K562 (cell line): ENCODE results near the gene OR14J1. TPM values are rescaled to one million over a fixed set of nuclear protein-coding genes. Genes with fewer than 3 reads are reported as not detected.

Source experiments
- ATAC-seq: fragments of 200-7000 bp; cut with Tn5 transposase; 3 replicates; pipeline ENCODE4 v1.9.1; 2020; ENCODE audit warnings: moderate library complexity
- BruUV-seq: library from RNA; stranded (reverse); fragments of 400-500 nt; replicated peaks from 2 replicates; lab custom pipeline; 2021; lab: Mats Ljungman, UMichigan
- CTCF ChIA-PET: fragments of 300-600 bp; formaldehyde crosslinking; extraction: SDS; loops from one replicate; lab custom pipeline; 2021; ENCODE audit warnings: low intra/inter-chr PET ratio; lab: Yijun Ruan, JAX
- POLR2A ChIA-PET: fragments of 300-600, 350-650 bp; sonication (Branson Sonifier 250); formaldehyde crosslinking; extraction: SDS; loops from one replicate; lab custom pipeline; 2021; ENCODE audit warnings: antibody characterized with exemption, inconsistent platforms; lab: Yijun Ruan, JAX
- DNase-seq, 4 experiments: peaks; one replicate each; pipeline versions ENCODE4 v3.0.0 to v3.0.0-alpha.2; 2011 to 2018; ENCODE audit warnings: low spot score in 3 of 4, mixed read lengths in 3 of 4; ENCODE audit errors: extremely low read depth in 1 of 4
- FAIRE-seq: peaks from 2 replicates; lab custom pipeline; 2011; peaks lifted over from hg19 to GRCh38; lab: Jason Lieb, UNC
- H2AFZ ChIP-seq: 2 replicates; pipeline ENCODE4 v1.6.0; 2011; ENCODE audit warnings: low read depth, low read length, control low read depth, inconsistent platforms
- H3K27ac ChIP-seq: fragments of 200-600 bp; 3 replicates; pipeline ENCODE4 v1.8.0; 2011; ENCODE audit warnings: low read depth, mild to moderate bottlenecking, control low read depth, inconsistent platforms, low read length, moderate library complexity, mixed read lengths; ENCODE audit errors: extremely low read depth
- H3K27me3 ChIP-seq, 2 experiments: fragments of 300-600 bp in 1 of 2; 2 replicates in 1 of 2; 3 replicates in 1 of 2; pipeline versions ENCODE4 v1.6.0 to v1.8.0; 2011; ENCODE audit warnings: inconsistent platforms in 2 of 2, low read length in 2 of 2, mild to moderate bottlenecking in 1 of 2, mixed read lengths in 1 of 2, moderate library complexity in 1 of 2; ENCODE audit not compliant: control insufficient read depth in 2 of 2, insufficient read depth in 2 of 2
- H3K36me3 ChIP-seq: fragments of 300-600 bp; 3 replicates; pipeline ENCODE4 v1.8.0; 2011; ENCODE audit warnings: mild to moderate bottlenecking, low read length, inconsistent platforms; ENCODE audit not compliant: control insufficient read depth, insufficient read depth
- H3K4me1 ChIP-seq, 2 experiments: fragments of 200-600 bp in 1 of 2; replicated peaks in 1 of 2; 2 replicates in 1 of 2; 3 replicates in 1 of 2; pipeline versions ENCODE4 v1.5.1 to v1.8.0; 2011; ENCODE audit warnings: inconsistent platforms in 2 of 2, low read length in 2 of 2, mild to moderate bottlenecking in 1 of 2, mixed read lengths in 1 of 2, moderate library complexity in 1 of 2; ENCODE audit not compliant: control insufficient read depth in 2 of 2, insufficient read depth in 2 of 2
- H3K4me2 ChIP-seq: 2 replicates; pipeline ENCODE4 v1.6.1; 2011; ENCODE audit warnings: low read length, control low read depth, inconsistent platforms, mixed read lengths; ENCODE audit not compliant: insufficient read depth
- H3K4me3 ChIP-seq: fragments of 200-600 bp; sonication (generic), shearing (Covaris generic); 2 replicates; pipeline ENCODE4 v1.5.1; 2016; ENCODE audit warnings: control low read depth, inconsistent platforms
- H3K79me2 ChIP-seq: fragments of 200-600 bp; 3 replicates; pipeline ENCODE4 v1.8.0; 2011; ENCODE audit warnings: low read length, inconsistent platforms; ENCODE audit not compliant: control insufficient read depth, insufficient read depth
- H3K9ac ChIP-seq, 2 experiments: 2 replicates each; pipeline versions ENCODE4 v1.6.0 to v1.6.1; 2011; ENCODE audit warnings: low read depth in 2 of 2, low read length in 2 of 2, control low read depth in 1 of 2, inconsistent platforms in 1 of 2, mild to moderate bottlenecking in 1 of 2, mixed read lengths in 1 of 2; ENCODE audit not compliant: insufficient read depth in 1 of 2
- H3K9me1 ChIP-seq: one replicate; pipeline ENCODE4 v1.6.0; 2011; ENCODE audit warnings: inconsistent platforms, mild to moderate bottlenecking, low read length, moderate library complexity; ENCODE audit not compliant: control insufficient read depth, insufficient read depth
- H3K9me3 ChIP-seq: replicated peaks from 2 replicates; pipeline ENCODE4 v1.5.1; 2011; ENCODE audit warnings: low read depth, low read length, inconsistent platforms; ENCODE audit not compliant: control insufficient read depth, insufficient read depth
- H4K20me1 ChIP-seq: replicated peaks from 2 replicates; pipeline ENCODE4 v1.6.1; 2011; ENCODE audit warnings: low read length, inconsistent platforms, mixed read lengths; ENCODE audit not compliant: control insufficient read depth, insufficient read depth
- ATF3 ChIP-seq, 2 experiments: fragments of 450-650 bp in 1 of 2; sonication (generic) in 1 of 2; formaldehyde crosslinking in 1 of 2; IDR thresholded peaks in 1 of 2; conservative IDR thresholded peaks in 1 of 2; 2 replicates each; pipeline versions ENCODE4 v1.6.1 to v1.8.1; 2016 to 2023; ENCODE audit warnings: mild to moderate bottlenecking in 2 of 2, moderate library complexity in 2 of 2, inconsistent platforms in 1 of 2, missing genetic modification reagents in 1 of 2
- CBX3 ChIP-seq, 2 experiments: IDR thresholded peaks; 1 replicate in 1 of 2; 2 replicates in 1 of 2; pipeline ENCODE4 v1.6.1; 2012; ENCODE audit warnings: inconsistent platforms in 2 of 2, low read length in 2 of 2, borderline replicate concordance in 1 of 2, control low read depth in 1 of 2
- CEBPB ChIP-seq: fragments of 450-650 bp; IDR thresholded peaks from 2 replicates; pipeline ENCODE4 v1.6.1; 2016; ENCODE audit warnings: missing genetic modification characterization, missing compliant biosample characterization
- FOXP4 ChIP-seq: sonication (generic); formaldehyde crosslinking; IDR thresholded peaks from 2 replicates; pipeline ENCODE4 v1.8.0; 2022; ENCODE audit warnings: mild to moderate bottlenecking, missing genetic modification reagents, borderline replicate concordance
- JUN ChIP-seq, 2 experiments: sonication (generic) in 1 of 2; formaldehyde crosslinking in 1 of 2; IDR thresholded peaks; 2 replicates each; pipeline versions ENCODE4 v1.6.1 to v1.8.0; 2012 to 2022; ENCODE audit warnings: borderline replicate concordance in 2 of 2, mild to moderate bottlenecking in 2 of 2, improper control_type of control experiment in 1 of 2, low read depth in 1 of 2, low read length in 1 of 2, missing genetic modification reagents in 1 of 2
- JUND ChIP-seq, 2 experiments: IDR thresholded peaks; 2 replicates in 1 of 2; 3 replicates in 1 of 2; pipeline ENCODE4 v1.6.1; 2011; ENCODE audit warnings: borderline replicate concordance in 2 of 2, low read depth in 2 of 2, low read length in 2 of 2, improper control_type of control experiment in 1 of 2, missing biosample characterization in 1 of 2, missing genetic modification characterization in 1 of 2, missing genetic modification reagents in 1 of 2
- MTA3 ChIP-seq: fragments of 450-650 bp; formaldehyde crosslinking; IDR thresholded peaks from 2 replicates; pipeline ENCODE4 v1.6.1; 2017; ENCODE audit warnings: mild to moderate bottlenecking, borderline replicate concordance
- NFE2 ChIP-seq: IDR thresholded peaks from 2 replicates; pipeline ENCODE4 v1.6.1; 2014; ENCODE audit warnings: antibody characterized with exemption, low read depth
- SMARCB1 ChIP-seq: IDR thresholded peaks from 2 replicates; pipeline ENCODE4 v1.6.1; 2011; ENCODE audit warnings: improper control_type of control experiment, low read depth; ENCODE audit not compliant: insufficient read length
- TRIM24 ChIP-seq, 2 experiments: fragments of 450-650 bp; IDR thresholded peaks; 2 replicates each; pipeline ENCODE4 v1.6.1; 2016
- TRIM28 ChIP-seq: fragments of 450-650 bp; IDR thresholded peaks from 2 replicates; pipeline ENCODE4 v1.6.1; 2017
- ZBTB12 ChIP-seq: fragments of 250-450 bp; sonication (Bioruptor Pico); IDR thresholded peaks from 2 replicates; pipeline ENCODE4 v1.4.0; 2020
- ZNF134 ChIP-seq: fragments of 250-450 bp; sonication (Bioruptor Pico); conservative IDR thresholded peaks from 2 replicates; pipeline ENCODE4 v1.4.0; 2020
- ZNF408 ChIP-seq: fragments of 250-450 bp; sonication (Bioruptor Pico); IDR thresholded peaks from 2 replicates; pipeline ENCODE4 v1.4.0; 2020; ENCODE audit warnings: low read depth, mild to moderate bottlenecking, moderate library complexity
- ZNF561 ChIP-seq: fragments of 450-650 bp; formaldehyde crosslinking; conservative IDR thresholded peaks from 2 replicates; pipeline ENCODE4 v1.4.0; 2020; ENCODE audit warnings: mild to moderate bottlenecking, moderate library complexity
- WGBS: fragments of 100-300 bp; shearing (Covaris generic); methylation state at CpG from one replicate; pipeline ENCODE4 v1.1.6; 2016; ENCODE audit warnings: low coverage, mixed read lengths; ENCODE audit not compliant: insufficient coverage; ENCODE audit errors: missing lambda C conversion rate; 5-methylcytosine and 5-hydroxymethylcytosine counted together
- in situ Hi-C: fragments of 300-500 bp; cut with MboI; formaldehyde crosslinking; loops from 4 replicates; pipeline ENCODE4 v1.15.0; 2018; ENCODE audit warnings: inconsistent platforms, mixed read lengths
- intact Hi-C: fragments of 100-400 bp; cut with micrococcal nuclease; formaldehyde crosslinking; loops from 2 replicates; pipeline ENCODE4 v1.14.2; 2022
- polyA plus RNA-seq, 8 experiments: library from polyadenylated mRNA; depleted of rRNA in 4 of 8; stranded (reverse) in 5 of 8; unstranded in 3 of 8; fragments of >200 nt; fragmentation: Nextera tagmentation in 2 of 8; fragmentation: Illumina TruSeq in 1 of 8; extraction: Ambion mirVana in 2 of 8; extraction: Trizol in 1 of 8; gene quantifications; 2 replicates each; pipeline versions ENCODE4 v1.2.1 to v1.2.3, GENCODE V29; 2011 to 2014; ENCODE audit warnings: inconsistent platforms in 1 of 8, missing spikeins in 1 of 8
- total RNA-seq, 7 experiments: library from RNA; depleted of rRNA in 6 of 7; stranded (reverse); fragments of >200 nt in 6 of 7; fragmentation: Illumina TruSeq in 2 of 7; extraction: Trizol in 2 of 7; gene quantifications; 2 replicates each; pipeline versions ENCODE4 v1.2.1 to v1.2.3, GENCODE V29; 2011 to 2021; ENCODE audit warnings: low replicate concordance in 1 of 7

Gene OR14J1
- total and polyA plus RNA-seq, 9 of the 15 experiments (the other 6 are each of a cell fraction or from before 2014, with no cell fraction given), result not detected

- TF ChIP-seq FOXP4, result no peak
- no peak for TF ChIP-seq SMARCB1
Measured at GRCh38 chr6:29251736-29252135, 49.8 kb upstream of the OR14J1 start (continued).

GRCh38 chr6:29255530-29255929, 46.0 kb upstream of the OR14J1 start:
- no TSS peak for BruUV-seq
- Histone ChIP-seq H3K4me3 (no peak overlapping the region), H3K4me2 (no peak overlapping the region), H3K36me3 (no peaks in the 10 kb centered on the region), H3K9ac (no peak overlapping the region), H3K4me1 (no peaks in the 10 kb centered on the region), H3K27me3 (no peaks in the 10 kb centered on the region), H4K20me1 (no peaks in the 10 kb centered on the region), H3K9me3 (no peaks in the 10 kb centered on the region), H3K9me1 (no peaks in the 10 kb centered on the region), H3K27ac (no peak overlapping the region), H3K79me2 (no peaks in the 10 kb centered on the region), H2AFZ (no peak overlapping the region)
- WGBS, result 0% methylated on average over 2 of the region's 2 CpGs
- CTCF ChIA-PET, result no interaction called here
- no peak for DNase-seq
- in situ Hi-C loops (no loop called here), intact Hi-C loops (no loop called here)
- POLR2A ChIA-PET, result no interaction called here
- no peak for FAIRE-seq
- no peak for ATAC-seq
- TF ChIP-seq ZNF408 (CRISPR knock-in tag) (no peak), ZNF561 (CRISPR knock-in tag) (no peak), ATF3 (IDR thresholded peaks at IDR 0.05) (peak; percentile 85), ATF3 (CRISPR knock-in tag; conservative IDR thresholded peaks at IDR 0.05) (no peak), NFE2 (peak; percentile 56), TRIM28 (peak; percentile 42; the same call in 1 of the 2 replicates), JUN (IDR thresholded peaks at IDR 0.05; ENCODE audit: borderline replicate concordance, low read depth, low read length) (peak; percentile 48; the same call in 1 of the 2 replicates), JUN (CRISPR knock-in tag; IDR thresholded peaks at IDR 0.05; ENCODE audit: borderline replicate concordance) (no peak), MTA3 (no peak), CBX3 (IDR thresholded peaks at IDR 0.05; ENCODE audit: borderline replicate concordance in 1 of 2, low read length in 2 of 2) (peak in 1 of 2 experiments; percentile 72; a peak in 1 of 3 replicates), CEBPB (tag) (peak; percentile 48), JUND (IDR thresholded peaks at IDR 0.05; ENCODE audit: borderline replicate concordance, low read depth, low read length) (peak; percentile 76), JUND (tag; IDR thresholded peaks at IDR 0.05; ENCODE audit: borderline replicate concordance, low read depth, low read length) (peak; percentile 88), ZBTB12 (CRISPR knock-in tag) (no peak), ZNF134 (CRISPR knock-in tag) (no peak), TRIM24 (IDR thresholded peaks at IDR 0.05) (0 out of 4 replicates have a peak, but pooled peaks have one; percentile 14 to 43)
